MM.1S (cell line): ENCODE data around the gene DSCAML1.

Experiments
- DNase-seq: peaks from one replicate; pipeline ENCODE4 v3.0.0-alpha.2; 2015
- H2AFZ ChIP-seq: fragments of 300-600 bp; sonication (generic); 2 replicates; pipeline ENCODE4 v1.6.0; 2016; ENCODE audit warnings: antibody characterized with exemption, low read length
- H3F3A ChIP-seq: fragments of 300-600 bp; sonication (generic); 2 replicates; pipeline ENCODE4 v1.6.1; 2016; ENCODE audit warnings: mild to moderate bottlenecking, antibody characterized with exemption, low read length, moderate library complexity, mixed read lengths; ENCODE audit not compliant: insufficient read depth
- H3K27ac ChIP-seq: fragments of 300-600 bp; sonication (generic); 2 replicates; pipeline ENCODE4 v1.5.1; 2016; ENCODE audit warnings: mild to moderate bottlenecking, low read length
- H3K27me3 ChIP-seq: fragments of 300-600 bp; sonication (generic); replicated peaks from 2 replicates; pipeline ENCODE4 v1.6.0; 2016; ENCODE audit warnings: low read length; ENCODE audit not compliant: insufficient read depth
- H3K36me3 ChIP-seq: fragments of 300-600 bp; sonication (generic); replicated peaks from 2 replicates; pipeline ENCODE4 v1.6.1; 2016; ENCODE audit warnings: mild to moderate bottlenecking, low read length, mixed read lengths; ENCODE audit not compliant: insufficient read depth
- H3K4me1 ChIP-seq: fragments of 300-600 bp; sonication (generic); 2 replicates; pipeline ENCODE4 v1.6.1; 2016; ENCODE audit warnings: low read length, mixed read lengths
- H3K4me2 ChIP-seq: fragments of 300-600 bp; sonication (generic); 2 replicates; pipeline ENCODE4 v1.6.0; 2016; ENCODE audit warnings: low read depth, low read length
- H3K4me3 ChIP-seq: fragments of 300-600 bp; sonication (generic); 2 replicates; pipeline ENCODE4 v1.5.1; 2016; ENCODE audit warnings: low read length, mixed read lengths
- H3K79me2 ChIP-seq: fragments of 300-600 bp; sonication (generic); 2 replicates; pipeline ENCODE4 v1.6.1; 2016; ENCODE audit warnings: mixed run types, low read length, mixed read lengths
- H3K9ac ChIP-seq: fragments of 300-600 bp; sonication (generic); 2 replicates; pipeline ENCODE4 v1.6.1; 2016; ENCODE audit warnings: low read length, mixed read lengths
- H3K9me2 ChIP-seq: fragments of 300-600 bp; sonication (generic); replicated peaks from 2 replicates; pipeline ENCODE4 v1.6.1; 2016; ENCODE audit warnings: mild to moderate bottlenecking, low read length, mixed read lengths; ENCODE audit not compliant: insufficient read depth
- H3K9me3 ChIP-seq: fragments of 300-600 bp; sonication (generic); replicated peaks from 2 replicates; pipeline ENCODE4 v1.6.1; 2016; ENCODE audit warnings: mild to moderate bottlenecking, low read length, mixed read lengths; ENCODE audit not compliant: insufficient read depth
- H4K20me1 ChIP-seq: fragments of 300-600 bp; sonication (generic); 2 replicates; pipeline ENCODE4 v1.6.1; 2016; ENCODE audit warnings: mild to moderate bottlenecking, low read length, moderate library complexity, mixed read lengths; ENCODE audit not compliant: insufficient read depth
- CTCF ChIP-seq: fragments of 300-600 bp; sonication (generic); IDR thresholded peaks from 2 replicates; pipeline ENCODE4 v1.5.1; 2016; ENCODE audit warnings: antibody characterized with exemption, low read length, mixed read lengths
- EZH2 ChIP-seq: fragments of 300-600 bp; sonication (generic); optimal IDR thresholded peaks from 2 replicates; pipeline ENCODE3; 2017; ENCODE audit warnings: low read depth, mild to moderate bottlenecking, antibody characterized with exemption, low read length, mixed read lengths
- EZH2phosphoT487 ChIP-seq: fragments of 300-600 bp; sonication (generic); IDR thresholded peaks from 2 replicates; pipeline ENCODE4 v1.6.1; 2018; ENCODE audit warnings: antibody characterized with exemption, low read length

DSCAML1 gene

DNA sequence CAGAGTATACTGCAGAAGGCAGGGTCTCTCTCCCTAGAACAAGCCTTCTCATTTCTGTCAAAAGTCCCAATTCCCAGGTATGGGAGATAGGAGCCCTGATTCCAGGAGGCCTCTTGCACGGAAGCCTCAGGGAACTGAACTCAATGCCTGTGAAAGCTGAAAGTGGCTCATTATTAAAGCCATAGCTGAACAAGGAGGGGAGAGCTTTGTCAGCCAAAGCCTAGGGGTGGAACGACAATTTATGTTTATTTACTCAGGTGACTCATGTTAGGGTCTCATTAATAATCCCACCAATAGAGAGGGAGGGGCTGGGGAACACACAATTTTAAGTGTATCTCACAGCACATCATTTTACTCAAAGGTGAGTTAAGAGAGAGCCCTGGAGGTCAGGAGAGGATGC lies 44.9 kb downstream of the DSCAML1 start:
- H3K4me3 ChIP-seq: no peak overlapping the region
- DNase-seq: no peak
- H3K79me2 ChIP-seq: no peaks in the 10 kb centered on the region
- H3K9me3 ChIP-seq: no peaks in the 10 kb centered on the region
- H3K9ac ChIP-seq: no peak overlapping the region
- H3K9me2 ChIP-seq: no peaks in the 10 kb centered on the region
- no peaks in the 10 kb centered on the region for H4K20me1 ChIP-seq
- no peaks in the 10 kb centered on the region for H3K4me1 ChIP-seq
- TF ChIP-seq EZH2phosphoT487 (no peak), EZH2 (no peak), CTCF (no peak)
- peaks cover 74% of the 10 kb centered on the region for H3K27me3 ChIP-seq
- H3F3A ChIP-seq: no peaks in the 10 kb centered on the region
- no peak overlapping the region for H3K4me2 ChIP-seq
- no peaks in the 10 kb centered on the region for H3K36me3 ChIP-seq
- no peak overlapping the region for H2AFZ ChIP-seq
- no peak overlapping the region for H3K27ac ChIP-seq

- Histone ChIP-seq H4K20me1 (no peaks in the 10 kb centered on the region), H3K4me2 (no peak overlapping the region), H3K4me3 (no peak overlapping the region), H3K27me3 (peaks cover 74% of the 10 kb centered on the region), H3K27ac (no peak overlapping the region), H3F3A (no peaks in the 10 kb centered on the region), H3K36me3 (no peaks in the 10 kb centered on the region), H3K79me2 (no peaks in the 10 kb centered on the region), H3K9me3 (no peaks in the 10 kb centered on the region), H3K4me1 (no peaks in the 10 kb centered on the region), H2AFZ (no peak overlapping the region), H3K9me2 (no peaks in the 10 kb centered on the region), H3K9ac (no peak overlapping the region)
- no peak for TF ChIP-seq EZH2
- no peak for TF ChIP-seq CTCF
- TF ChIP-seq EZH2phosphoT487: no peak
- DNase-seq: no peak
These were observed 45.9 kb downstream of the DSCAML1 start for GRCh38 chr11:117750916-117751662.

GRCh38 chr11:117750357-117750756 lies 46.7 kb downstream of the DSCAML1 start:
- Histone ChIP-seq H3K79me2 (no peaks in the 10 kb centered on the region), H3K27ac (no peak overlapping the region), H3K4me1 (no peaks in the 10 kb centered on the region), H3K9me3 (no peaks in the 10 kb centered on the region), H3K4me2 (no peak overlapping the region), H3K9me2 (no peaks in the 10 kb centered on the region), H3K9ac (no peak overlapping the region), H3K27me3 (peaks cover 72% of the 10 kb centered on the region), H4K20me1 (no peaks in the 10 kb centered on the region), H3K36me3 (no peaks in the 10 kb centered on the region), H3F3A (no peaks in the 10 kb centered on the region), H3K4me3 (no peak overlapping the region), H2AFZ (no peak overlapping the region)
- no peak for TF ChIP-seq EZH2phosphoT487
- no peak for TF ChIP-seq EZH2
- no peak for TF ChIP-seq CTCF
- DNase-seq: no peak
